GDM1 (cell line): ENCODE results near the gene DPPA2.

Experiments used
- DNase-seq: peaks from one replicate; lab custom pipeline; 2025; lab: John Stamatoyannopoulos, UW

The DPPA2 gene

GRCh38 chr3:109325109-109325508 lies 8.8 kb upstream of the DPPA2 start:
- no peak for DNase-seq

- DNase-seq: no peak
These were observed 3.3 kb downstream of the DPPA2 start for GRCh38 chr3:109313061-109313460.

- no peak for DNase-seq
These were observed 18.8 kb downstream of the DPPA2 start for GRCh38 chr3:109297496-109297895.

GRCh38 chr3:109284071-109284470 lies 32.2 kb downstream of the DPPA2 start:
- DNase-seq: no peak

- DNase-seq: no peak
These were observed 37.8 kb downstream of the DPPA2 start for GRCh38 chr3:109278546-109278945.

GRCh38 chr3:109278141-109278540 lies 38.2 kb downstream of the DPPA2 start:
- no peak for DNase-seq

- DNase-seq: no peak
These were observed 40.5 kb downstream of the DPPA2 start for GRCh38 chr3:109275702-109276293.

- DNase-seq: no peak
These were observed 45.5 kb downstream of the DPPA2 start for GRCh38 chr3:109270779-109271178.

GRCh38 chr3:109269577-109270275 lies 46.6 kb downstream of the DPPA2 start:
- no peak for DNase-seq

GRCh38 chr3:109268181-109268580 lies 48.1 kb downstream of the DPPA2 start:
- DNase-seq: no peak

GRCh38 chr3:109265295-109265694 lies 51.0 kb downstream of the DPPA2 start:
- DNase-seq: no peak

- DNase-seq: no peak
These were observed 59.0 kb downstream of the DPPA2 start for GRCh38 chr3:109257269-109257668.

- no peak for DNase-seq
These were observed 61.5 kb downstream of the DPPA2 start for GRCh38 chr3:109254770-109255169.

- no peak for DNase-seq
These were observed 63.7 kb downstream of the DPPA2 start for GRCh38 chr3:109252641-109253040.
